HCT116 (cell line): ENCODE data around the gene SLC4A9. TPM values are rescaled to one million over a fixed set of nuclear protein-coding genes. Genes with fewer than 3 reads are reported as not detected.

Source experiments
- ATAC-seq: fragments of 200-7000 bp; cut with Tn5 transposase; 2 replicates; pipeline ENCODE4 v1.9.1; 2020; ENCODE audit warnings: mild to moderate bottlenecking, moderate library complexity
- BruUV-seq: library from RNA; stranded (reverse); fragments of 400-500 nt; replicated peaks from 2 replicates; lab custom pipeline; 2021; lab: Mats Ljungman, UMichigan
- CTCF ChIA-PET: fragments of 300-600 bp; sonication (Branson Sonifier 250); formaldehyde crosslinking; loops from one replicate; lab custom pipeline; 2021; ENCODE audit warnings: antibody characterized with exemption; lab: Charles Lee
- POLR2A ChIA-PET: fragments of 300-600, 350-600 bp; sonication (Branson Sonifier 250); formaldehyde crosslinking; loops from one replicate; lab custom pipeline; 2021; ENCODE audit warnings: antibody characterized with exemption; lab: Charles Lee
- RAD21 ChIA-PET, 2 experiments: fragments of 300-600 bp; sonication (Branson Sonifier 250); formaldehyde crosslinking; loops; one replicate each; lab custom pipeline; 2023; ENCODE audit warnings: low total read pairs in 2 of 2; ENCODE audit not compliant: uncharacterized antibody in 2 of 2, unreplicated experiment in 2 of 2, low non-redundant PET in 1 of 2; lab: Charles Lee
- DNase-seq: peaks from one replicate; pipeline ENCODE4 v3.0.0-alpha.2; 2010; ENCODE audit warnings: low read depth, low spot score
- H2AFZ ChIP-seq: fragments of 200-600 bp; shearing (Covaris generic), sonication (generic); 2 replicates; pipeline ENCODE4 v1.6.1; 2017; ENCODE audit warnings: low read depth, mixed run types, mixed read lengths, antibody characterized with exemption, low read length; ENCODE audit not compliant: poor library complexity, severe bottlenecking
- H3K27ac ChIP-seq: 2 replicates; pipeline ENCODE4 v1.5.1; 2012; ENCODE audit warnings: low read depth, low read length
- H3K27me3 ChIP-seq: fragments of 200-600 bp; sonication (generic); 2 replicates; pipeline ENCODE4 v1.6.1; 2016; ENCODE audit warnings: mixed run types, low read length, mixed read lengths; ENCODE audit not compliant: insufficient read depth
- H3K36me3 ChIP-seq, 2 experiments: fragments of 200-500 bp in 1 of 2; fragments of 200-600 bp in 1 of 2; sonication (Bioruptor generic) in 1 of 2; sonication (generic) in 1 of 2; 2 replicates each; pipeline versions ENCODE4 v1.5.1 to v1.6.1; 2014 to 2016; ENCODE audit warnings: low read length in 2 of 2, inconsistent platforms in 1 of 2, mixed read lengths in 1 of 2, mixed run types in 1 of 2; ENCODE audit not compliant: insufficient read depth in 2 of 2, control insufficient read depth in 1 of 2
- H3K4me1 ChIP-seq, 2 experiments: fragments of 200-600 bp in 1 of 2; sonication (generic) in 1 of 2; 2 replicates each; pipeline versions ENCODE4 v1.5.1 to v1.6.1; 2012 to 2017; ENCODE audit warnings: low read length in 2 of 2, inconsistent platforms in 1 of 2, mild to moderate bottlenecking in 1 of 2, mixed read lengths in 1 of 2, mixed run types in 1 of 2, moderate library complexity in 1 of 2; ENCODE audit not compliant: insufficient read depth in 2 of 2, control insufficient read depth in 1 of 2
- H3K4me2 ChIP-seq: fragments of 200-600 bp; sonication (generic); 2 replicates; pipeline ENCODE4 v1.6.1; 2017; ENCODE audit warnings: mixed run types, low read length, mixed read lengths
- H3K4me3 ChIP-seq, 2 experiments: fragments of 200-600 bp in 1 of 2; sonication (generic) in 1 of 2; replicated peaks in 1 of 2; 2 replicates each; pipeline ENCODE4 v1.5.1; 2011 to 2016; ENCODE audit warnings: low read length in 2 of 2, control low read depth in 1 of 2, low read depth in 1 of 2, mild to moderate bottlenecking in 1 of 2, mixed read lengths in 1 of 2, mixed run types in 1 of 2
- H3K79me2 ChIP-seq: fragments of 200-600 bp; sonication (generic); 2 replicates; pipeline ENCODE4 v1.6.1; 2017; ENCODE audit warnings: mild to moderate bottlenecking, mixed run types, low read length, moderate library complexity, mixed read lengths; ENCODE audit not compliant: insufficient read depth
- H3K9ac ChIP-seq: fragments of 200-600 bp; sonication (generic); 2 replicates; pipeline ENCODE4 v1.6.1; 2016; ENCODE audit warnings: low read length, mixed read lengths
- H3K9me2 ChIP-seq: fragments of 200-600 bp; sonication (generic), shearing (Covaris generic); 2 replicates; pipeline ENCODE4 v1.6.1; 2017; ENCODE audit warnings: mixed run types, mild to moderate bottlenecking, moderate library complexity; ENCODE audit not compliant: insufficient read depth
- H3K9me3 ChIP-seq, 2 experiments: fragments of 200-500 bp in 1 of 2; fragments of 200-600 bp in 1 of 2; sonication (Bioruptor generic) in 1 of 2; sonication (generic) in 1 of 2; 2 replicates each; pipeline ENCODE4 v1.6.1; 2014 to 2017; ENCODE audit warnings: low read length in 2 of 2, mixed read lengths in 2 of 2, inconsistent platforms in 1 of 2, low read depth in 1 of 2, mild to moderate bottlenecking in 1 of 2, mixed run types in 1 of 2, moderate library complexity in 1 of 2; ENCODE audit not compliant: control insufficient read depth in 1 of 2, insufficient read depth in 1 of 2
- H4K20me1 ChIP-seq: fragments of 200-600 bp; sonication (generic), shearing (Covaris generic); 2 replicates; pipeline ENCODE4 v1.6.1; 2017; ENCODE audit warnings: mixed run types, mild to moderate bottlenecking, moderate library complexity; ENCODE audit not compliant: insufficient read depth
- ATF3 ChIP-seq: IDR thresholded peaks from 2 replicates; pipeline ENCODE4 v1.6.1; 2012
- CBX3 ChIP-seq: IDR thresholded peaks from 2 replicates; pipeline ENCODE4 v1.6.1; 2012; ENCODE audit warnings: low read depth
- CEBPB ChIP-seq: IDR thresholded peaks from 2 replicates; pipeline ENCODE4 v1.6.1; 2012; ENCODE audit warnings: low read depth
- CTCF ChIP-seq, 3 experiments: fragments of 200-600 bp in 1 of 3; sonication (generic) in 1 of 3; IDR thresholded peaks in 2 of 3; conservative IDR thresholded peaks in 1 of 3; 2 replicates each; pipeline ENCODE4 v1.5.1; 2012 to 2017; ENCODE audit warnings: low read depth in 2 of 3, low read length in 2 of 3, antibody characterized with exemption in 1 of 3, borderline replicate concordance in 1 of 3, control low read depth in 1 of 3, mild to moderate bottlenecking in 1 of 3, mixed read lengths in 1 of 3, mixed run types in 1 of 3, moderate library complexity in 1 of 3; ENCODE audit not compliant: insufficient read depth in 1 of 3
- EGR1 ChIP-seq: IDR thresholded peaks from 2 replicates; pipeline ENCODE4 v1.6.1; 2012; ENCODE audit warnings: low read depth
- ELF1 ChIP-seq: IDR thresholded peaks from 2 replicates; pipeline ENCODE4 v1.6.1; 2012; ENCODE audit warnings: low read depth, borderline replicate concordance
- EZH2phosphoT487 ChIP-seq: fragments of 200-600 bp; IDR thresholded peaks from 2 replicates; pipeline ENCODE4 v1.6.1; 2018; ENCODE audit warnings: antibody characterized with exemption, borderline replicate concordance
- JUND ChIP-seq: IDR thresholded peaks from 2 replicates; pipeline ENCODE4 v1.6.1; 2012
- POLR2A ChIP-seq: IDR thresholded peaks from 2 replicates; pipeline ENCODE4 v1.7.0; 2011; ENCODE audit warnings: borderline replicate concordance; ENCODE audit not compliant: insufficient read depth, insufficient read length; ENCODE audit errors: extremely low read depth
- POLR2AphosphoS5 ChIP-seq: IDR thresholded peaks from 2 replicates; pipeline ENCODE4 v1.6.1; 2011; ENCODE audit warnings: mild to moderate bottlenecking, low read depth, low read length, moderate library complexity
- SIN3A ChIP-seq: IDR thresholded peaks from 2 replicates; pipeline ENCODE4 v1.6.1; 2012; ENCODE audit warnings: low read depth
- SP1 ChIP-seq: IDR thresholded peaks from 2 replicates; pipeline ENCODE4 v1.6.1; 2012; ENCODE audit warnings: low read depth
- SRF ChIP-seq: IDR thresholded peaks from 2 replicates; pipeline ENCODE4 v1.6.1; 2012; ENCODE audit warnings: low read depth
- TCF7L2 ChIP-seq: IDR thresholded peaks from 2 replicates; pipeline ENCODE4 v1.7.0; 2011; ENCODE audit warnings: borderline replicate concordance, inconsistent platforms; ENCODE audit not compliant: insufficient read depth, insufficient read length; ENCODE audit errors: extremely low read depth
- YY1 ChIP-seq: IDR thresholded peaks from 2 replicates; pipeline ENCODE4 v1.6.1; 2011; ENCODE audit warnings: low read length, low read depth, moderate library complexity, mild to moderate bottlenecking; ENCODE audit not compliant: insufficient replicate concordance; ENCODE audit errors: extremely low read depth
- ZBTB33 ChIP-seq: IDR thresholded peaks from 2 replicates; pipeline ENCODE4 v1.6.1; 2011; ENCODE audit warnings: mild to moderate bottlenecking, low read length, moderate library complexity; ENCODE audit not compliant: insufficient replicate concordance; ENCODE audit errors: extremely low read depth
- ZFX ChIP-seq: fragments of 450-650 bp; IDR thresholded peaks from 2 replicates; pipeline ENCODE4 v1.6.1; 2017
- ZNF274 ChIP-seq: fragments of 200-500 bp; sonication (Bioruptor generic); IDR thresholded peaks from 2 replicates; pipeline ENCODE4 v1.6.1; 2014; ENCODE audit warnings: mild to moderate bottlenecking, low read depth, low read length, inconsistent platforms
- intact Hi-C: fragments of 100-400 bp; cut with micrococcal nuclease; formaldehyde crosslinking; loops from 2 replicates; pipeline ENCODE4 v1.10.0; 2022
- total RNA-seq: library from RNA; stranded (reverse); gene quantifications from one replicate; pipeline ENCODE4 v1.2.1, GENCODE V29; 2021; ENCODE audit not compliant: unreplicated experiment

The SLC4A9 gene
- total RNA-seq, 1 experiment from 2014 or later, result 0.49 TPM

- intact Hi-C loops, result no loop called here
- H3K9me3 ChIP-seq, result no peaks in the 10 kb centered on the region
- no peak for ATAC-seq
- H3K4me1 ChIP-seq, result no peaks in the 10 kb centered on the region
- no TSS peak for BruUV-seq
- POLR2A ChIA-PET, result no interaction called here
- no peaks in the 10 kb centered on the region for H4K20me1 ChIP-seq
- CTCF ChIA-PET, result interaction anchor here (0.9 kb wide), 1 partner anchor 8 kb away, joined by 3 read pairs; no protein-coding TSS in a partner anchor
- H3K27me3 ChIP-seq, result no peaks in the 10 kb centered on the region
- H3K4me2 ChIP-seq, result no peak overlapping the region
- H2AFZ ChIP-seq, result no peak overlapping the region
- H3K9me2 ChIP-seq, result no peaks in the 10 kb centered on the region
- RAD21 ChIA-PET, result no interaction called here
- H3K79me2 ChIP-seq, result no peaks in the 10 kb centered on the region
- H3K36me3 ChIP-seq, result no peaks in the 10 kb centered on the region
- TF ChIP-seq EZH2phosphoT487, result no peak
- no peak for TF ChIP-seq ZFX
- TF ChIP-seq SIN3A, result no peak
- no peak for TF ChIP-seq YY1
- no peak for TF ChIP-seq CBX3
- no peak for TF ChIP-seq TCF7L2
- no peak for TF ChIP-seq CEBPB
- TF ChIP-seq EGR1, result no peak
- TF ChIP-seq SRF, result no peak
- DNase-seq, result no peak
- H3K4me3 ChIP-seq, result no peak overlapping the region
- no peak overlapping the region for H3K27ac ChIP-seq
- H3K9ac ChIP-seq, result no peak overlapping the region
Measured at GRCh38 chr5:140381351-140381750, 21.4 kb downstream of the SLC4A9 start.

- intact Hi-C loops, result no loop called here
- ATAC-seq, result no peak
- no TSS peak for BruUV-seq
Measured at GRCh38 chr5:140381972-140382371, 22.0 kb downstream of the SLC4A9 start.

More at GRCh38 chr5:140381972-140382371, 22.0 kb downstream of the SLC4A9 start:
- Histone ChIP-seq H3K36me3 (no peaks in the 10 kb centered on the region), H3K4me1 (no peaks in the 10 kb centered on the region), H3K9ac (no peak overlapping the region), H4K20me1 (no peaks in the 10 kb centered on the region), H3K27me3 (no peaks in the 10 kb centered on the region), H3K4me2 (no peak overlapping the region), H3K27ac (no peak overlapping the region), H3K4me3 (no peak overlapping the region), H2AFZ (no peak overlapping the region)
- ChIA-PET POLR2A (no interaction called here), CTCF (interaction anchor here (2.5 kb wide), 1 partner anchor 9 kb away, joined by 15 read pairs; no protein-coding TSS in a partner anchor), RAD21 (no interaction called here)
- DNase-seq, result no peak
- TF ChIP-seq CTCF (IDR thresholded peaks at IDR 0.05 in 2 of 3, conservative IDR thresholded peaks at IDR 0.05 in 1 of 3; ENCODE audit: borderline replicate concordance in 1 of 3, insufficient read depth in 1 of 3, low read depth in 2 of 3, low read length in 2 of 3), result no peak
- TF ChIP-seq POLR2AphosphoS5, result no peak
- no peak for TF ChIP-seq ATF3
- TF ChIP-seq ZBTB33, result no peak
- TF ChIP-seq JUND, result no peak
- TF ChIP-seq ELF1, result no peak
- TF ChIP-seq ZFX, result no peak
- no peak for TF ChIP-seq SP1
- TF ChIP-seq POLR2A, result no peak
- TF ChIP-seq TCF7L2, result no peak
- no peak for TF ChIP-seq ZNF274
- no peak for TF ChIP-seq CEBPB
- TF ChIP-seq, all 23 proteins: peak for 0
- Histone ChIP-seq H3K9me2 (no peaks in the 10 kb centered on the region), H3K79me2 (no peaks in the 10 kb centered on the region), H3K9me3 (no peaks in the 10 kb centered on the region)
